Lower lobe of right lung (tissue), 2 donors: ENCODE measurements around the gene NDUFAF3. TPM values are rescaled to one million over a fixed set of nuclear protein-coding genes. Genes with fewer than 3 reads are reported as not detected.

Experiments used
- ATAC-seq, 2 donors: fragments of 200-7000 bp; cut with Tn5 transposase; one replicate each; pipeline ENCODE4 v1.9.1; 2020 to 2022; ENCODE audit warnings: mild to moderate bottlenecking in 2 of 2, moderate library complexity in 2 of 2
- DNase-seq: peaks from one replicate; pipeline ENCODE4 v3.0.0-alpha.2; 2020
- H3K27ac ChIP-seq: fragments of 200-600 bp; one replicate; pipeline ENCODE4 v1.8.0; 2022
- H3K27me3 ChIP-seq: fragments of 200-600 bp; one replicate; pipeline ENCODE4 v1.8.0; 2022; ENCODE audit warnings: low read depth
- H3K36me3 ChIP-seq: fragments of 200-600 bp; one replicate; pipeline ENCODE4 v1.8.0; 2022; ENCODE audit warnings: mild to moderate bottlenecking
- H3K4me1 ChIP-seq: fragments of 200-600 bp; one replicate; pipeline ENCODE4 v1.8.0; 2022
- H3K4me3 ChIP-seq: fragments of 200-600 bp; one replicate; pipeline ENCODE4 v1.8.0; 2022; ENCODE audit warnings: mild to moderate bottlenecking
- H3K9me3 ChIP-seq: fragments of 200-600 bp; one replicate; pipeline ENCODE4 v1.8.0; 2022
- intact Hi-C: fragments of 100-400 bp; cut with DNase I; formaldehyde crosslinking; loops from one replicate; pipeline ENCODE4 v1.11.0; 2022
- total RNA-seq: library from RNA; stranded (reverse); fragmentation: NEBNext Ultra II Directional; extraction: Animal tissue kit (Norgen Biotek cat#: 25700); gene quantifications from one replicate; pipeline ENCODE4 v1.2.1, GENCODE V29; 2021
- TF ChIP-seq, protein P1 (sequence below): fragments of 200-600 bp; IDR thresholded peaks from one replicate; pipeline ENCODE4 v1.8.0; 2022; ENCODE audit warnings: antibody characterized with exemption, mild to moderate bottlenecking
- donor health status: DM: no; HTN: yes; CAD: no; lungs with severe emphysema.

NDUFAF3 gene
- total RNA-seq, 1 donor from 2014 or later, result 85.6 TPM

DNA sequence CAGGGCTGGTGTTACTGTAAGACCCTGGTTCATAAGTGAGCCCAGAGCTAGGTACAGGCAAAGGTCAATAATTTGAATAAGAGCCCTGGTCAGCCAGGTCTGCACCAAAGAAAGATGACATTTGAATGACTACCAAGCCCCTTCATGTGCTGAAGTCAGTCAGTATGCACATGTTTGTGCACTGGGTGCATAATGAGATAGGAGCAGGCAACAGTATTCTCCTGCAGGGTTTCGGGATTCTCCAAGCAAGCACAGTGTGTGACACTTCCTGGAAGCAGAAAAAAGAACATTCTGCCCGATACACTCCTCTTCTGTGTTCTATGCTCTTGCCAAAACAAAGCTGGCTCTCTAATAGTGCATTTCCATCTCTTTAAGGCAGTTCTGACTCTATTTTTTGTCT is 12.7 kb downstream of the NDUFAF3 start:
- Histone ChIP-seq H3K9me3 (no peaks in the 10 kb centered on the region), H3K36me3 (peaks cover 100% of the 10 kb centered on the region), H3K27me3 (no peaks in the 10 kb centered on the region), H3K27ac (no peak overlapping the region), H3K4me1 (peaks cover 9% of the 10 kb centered on the region), H3K4me3 (no peak overlapping the region)
- no peak for ATAC-seq
- DNase-seq, result no peak
- TF ChIP-seq, protein P1, sequence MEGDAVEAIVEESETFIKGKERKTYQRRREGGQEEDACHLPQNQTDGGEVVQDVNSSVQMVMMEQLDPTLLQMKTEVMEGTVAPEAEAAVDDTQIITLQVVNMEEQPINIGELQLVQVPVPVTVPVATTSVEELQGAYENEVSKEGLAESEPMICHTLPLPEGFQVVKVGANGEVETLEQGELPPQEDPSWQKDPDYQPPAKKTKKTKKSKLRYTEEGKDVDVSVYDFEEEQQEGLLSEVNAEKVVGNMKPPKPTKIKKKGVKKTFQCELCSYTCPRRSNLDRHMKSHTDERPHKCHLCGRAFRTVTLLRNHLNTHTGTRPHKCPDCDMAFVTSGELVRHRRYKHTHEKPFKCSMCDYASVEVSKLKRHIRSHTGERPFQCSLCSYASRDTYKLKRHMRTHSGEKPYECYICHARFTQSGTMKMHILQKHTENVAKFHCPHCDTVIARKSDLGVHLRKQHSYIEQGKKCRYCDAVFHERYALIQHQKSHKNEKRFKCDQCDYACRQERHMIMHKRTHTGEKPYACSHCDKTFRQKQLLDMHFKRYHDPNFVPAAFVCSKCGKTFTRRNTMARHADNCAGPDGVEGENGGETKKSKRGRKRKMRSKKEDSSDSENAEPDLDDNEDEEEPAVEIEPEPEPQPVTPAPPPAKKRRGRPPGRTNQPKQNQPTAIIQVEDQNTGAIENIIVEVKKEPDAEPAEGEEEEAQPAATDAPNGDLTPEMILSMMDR, result no peak
- intact Hi-C loops, result no loop called here

DNA sequence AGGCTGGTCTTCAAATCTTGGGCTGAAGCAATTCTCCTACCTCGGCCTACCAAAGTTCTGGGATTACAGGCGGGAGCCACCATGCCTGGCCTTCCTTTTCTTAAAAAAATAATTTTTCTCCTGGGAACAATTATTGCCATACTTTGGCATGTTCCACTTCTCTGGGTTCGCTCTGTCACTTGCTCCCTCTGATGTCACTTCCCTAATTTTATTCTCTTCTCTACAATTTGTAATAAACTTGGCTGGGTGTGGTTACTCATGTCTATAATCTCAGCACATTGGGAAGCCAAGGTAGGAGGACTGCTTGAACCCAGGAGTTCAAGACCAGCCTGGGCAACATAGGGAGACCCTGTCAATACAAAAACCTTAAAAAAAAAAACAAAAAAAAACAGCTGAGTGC is 13.4 kb downstream of the NDUFAF3 start:
- H3K27me3 ChIP-seq, result no peaks in the 10 kb centered on the region
- ATAC-seq (peak in 1 of 2 donors; percentile 17), DNase-seq (no peak)
- H3K36me3 ChIP-seq, result peaks cover 100% of the 10 kb centered on the region
- H3K4me1 ChIP-seq, result peaks cover 9% of the 10 kb centered on the region
- intact Hi-C loops, result no loop called here
- no peak overlapping the region for H3K27ac ChIP-seq
- no peak overlapping the region for H3K4me3 ChIP-seq
- H3K9me3 ChIP-seq, result no peaks in the 10 kb centered on the region
- TF ChIP-seq, protein P1, result no peak

DNA sequence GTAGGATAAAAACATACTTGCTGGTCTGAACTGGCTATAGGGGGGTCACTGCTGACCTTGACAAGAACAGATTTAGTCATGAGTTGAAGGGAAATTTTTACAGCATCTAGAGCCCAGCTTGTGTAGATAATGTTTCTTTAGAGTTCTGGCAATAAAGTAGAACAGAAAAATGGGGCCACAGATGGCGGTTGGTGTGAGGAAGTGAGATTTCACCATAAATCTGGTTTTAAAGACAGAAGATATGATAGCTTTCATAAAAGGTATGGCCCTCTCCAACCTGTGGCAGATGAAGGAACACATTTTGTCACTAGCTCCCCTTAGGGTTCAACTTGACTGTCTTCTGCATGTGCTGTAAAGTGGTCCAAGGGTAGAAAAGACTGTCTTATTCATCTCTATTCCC is 31.6 kb downstream of the NDUFAF3 start:
- Histone ChIP-seq H3K4me3 (no peak overlapping the region), H3K36me3 (peaks cover 84% of the 10 kb centered on the region), H3K9me3 (no peaks in the 10 kb centered on the region), H3K27me3 (no peaks in the 10 kb centered on the region), H3K27ac (no peak overlapping the region), H3K4me1 (no peaks in the 10 kb centered on the region)
- TF ChIP-seq, protein P1, result no peak
- no peak for ATAC-seq
- no peak for DNase-seq
- intact Hi-C loops, result no loop called here

DNA sequence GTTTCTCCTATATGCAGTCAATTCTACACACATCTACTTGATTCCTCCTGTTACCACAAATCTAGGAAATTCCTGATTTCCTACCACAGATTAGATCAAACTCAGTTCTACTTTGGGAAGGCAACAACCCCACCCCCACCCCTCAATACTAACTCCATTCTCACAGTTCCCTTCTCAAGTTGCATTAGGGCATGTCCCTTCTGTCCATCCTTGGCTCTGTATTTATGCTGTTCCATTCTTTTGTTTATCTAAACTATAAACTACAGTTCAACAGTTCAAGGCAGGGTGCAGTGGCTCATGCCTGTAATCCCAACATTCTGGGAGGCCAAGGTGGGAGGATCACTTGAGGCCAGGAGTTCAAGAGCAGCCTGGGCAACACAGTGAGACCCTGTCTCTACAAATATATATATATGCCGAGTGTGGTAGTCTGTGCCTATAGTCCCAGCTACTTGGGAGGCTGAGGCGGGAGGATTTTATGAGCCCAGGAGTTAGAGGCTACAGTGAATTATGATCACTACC is 32.5 kb downstream of the NDUFAF3 start:
- H3K36me3 ChIP-seq, result peaks cover 88% of the 10 kb centered on the region
- TF ChIP-seq, protein P1, result no peak
- H3K4me1 ChIP-seq, result no peaks in the 10 kb centered on the region
- no peak for DNase-seq
- no peak overlapping the region for H3K4me3 ChIP-seq
- no peaks in the 10 kb centered on the region for H3K27me3 ChIP-seq
- H3K27ac ChIP-seq, result no peak overlapping the region
- no peaks in the 10 kb centered on the region for H3K9me3 ChIP-seq
- intact Hi-C loops, result no loop called here
- ATAC-seq, result no peak

DNA sequence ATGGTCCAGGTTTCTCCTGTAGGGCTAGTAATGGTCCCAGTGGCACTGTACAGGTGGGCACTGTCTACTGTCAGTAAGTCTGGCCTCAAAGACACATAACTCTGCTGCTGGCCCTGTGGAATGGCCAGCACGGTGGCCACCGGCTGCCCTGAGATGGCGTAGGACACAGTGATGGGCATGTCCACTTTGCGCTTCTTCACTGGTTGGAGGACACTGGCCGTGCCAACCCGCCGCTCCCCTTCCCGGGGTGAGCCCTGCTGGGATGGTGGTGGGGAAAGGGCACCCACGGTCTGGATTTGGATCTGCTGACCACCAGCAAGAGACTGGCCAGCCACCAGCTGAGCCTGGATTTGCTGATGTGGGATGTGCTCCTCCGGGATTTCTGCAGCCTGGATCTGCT is 35.3 kb downstream of the NDUFAF3 start:
- TF ChIP-seq, protein P1, result no peak
- H3K4me3 ChIP-seq, result no peak overlapping the region
- ATAC-seq, result peak in 1 of 2 donors; percentile 23
- DNase-seq, result no peak
- no peak overlapping the region for H3K27ac ChIP-seq
- H3K36me3 ChIP-seq, result peaks cover 95% of the 10 kb centered on the region
- no peaks in the 10 kb centered on the region for H3K4me1 ChIP-seq
- no peaks in the 10 kb centered on the region for H3K27me3 ChIP-seq
- intact Hi-C loops, result no loop called here
- H3K9me3 ChIP-seq, result no peaks in the 10 kb centered on the region

DNA sequence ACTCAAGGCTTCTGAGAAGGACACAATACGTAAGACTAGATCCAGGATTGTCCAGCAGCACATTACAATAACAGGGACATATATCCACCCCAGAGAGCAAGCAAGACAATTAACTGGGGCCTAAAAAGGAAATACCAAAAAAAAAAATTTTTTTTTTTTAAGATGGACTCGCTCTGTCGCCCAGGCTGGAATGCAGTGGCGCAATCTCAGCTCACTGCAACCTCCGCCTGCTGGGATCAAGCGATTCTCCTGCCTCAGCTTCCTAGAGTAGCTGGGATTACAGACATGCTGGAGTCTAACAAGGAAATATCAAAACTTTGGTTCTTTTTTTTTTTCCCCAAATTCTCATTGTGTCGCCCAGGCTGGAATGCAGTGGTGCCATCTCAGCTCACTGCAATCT is 36.1 kb downstream of the NDUFAF3 start:
- Histone ChIP-seq H3K9me3 (no peaks in the 10 kb centered on the region), H3K27ac (no peak overlapping the region), H3K27me3 (no peaks in the 10 kb centered on the region), H3K4me1 (no peaks in the 10 kb centered on the region), H3K4me3 (no peak overlapping the region), H3K36me3 (peaks cover 93% of the 10 kb centered on the region)
- TF ChIP-seq, protein P1, result no peak
- intact Hi-C loops, result no loop called here
- no peak for DNase-seq
- ATAC-seq, result no peak
